Keratinocyte (primary cell): Measurements from ENCODE around the gene HDAC10. TPM values are rescaled to one million over a fixed set of nuclear protein-coding genes. Genes with fewer than 3 reads are reported as not detected.

Experiments
- DNase-seq: peaks from one replicate; pipeline ENCODE4 v3.0.0-alpha.2; 2011; ENCODE audit warnings: low read depth, missing footprints, low spot score
- FAIRE-seq: peaks from 2 replicates; lab custom pipeline; 2011; peaks lifted over from hg19 to GRCh38; lab: Jason Lieb, UNC
- H2AFZ ChIP-seq: 2 replicates; pipeline ENCODE4 v1.6.0; 2012; ENCODE audit warnings: low read length, control low read depth, inconsistent platforms; ENCODE audit not compliant: control insufficient read depth
- H3K27ac ChIP-seq: 2 replicates; pipeline ENCODE4 v1.5.1; 2011; ENCODE audit warnings: low read length; ENCODE audit not compliant: control insufficient read depth, insufficient read depth
- H3K27me3 ChIP-seq: 3 replicates; pipeline ENCODE4 v1.6.0; 2011; ENCODE audit warnings: low read length; ENCODE audit not compliant: control insufficient read depth, insufficient read depth; ENCODE audit errors: extremely low read depth
- H3K36me3 ChIP-seq, 2 experiments: 2 replicates in 1 of 2; 3 replicates in 1 of 2; pipeline ENCODE4 v1.5.1; 2011; ENCODE audit warnings: low read length in 2 of 2, mild to moderate bottlenecking in 1 of 2; ENCODE audit not compliant: control insufficient read depth in 2 of 2, insufficient read depth in 2 of 2; ENCODE audit errors: extremely low read depth in 1 of 2
- H3K4me1 ChIP-seq: 3 replicates; pipeline ENCODE4 v1.5.1; 2011; ENCODE audit warnings: low read length; ENCODE audit not compliant: control insufficient read depth, insufficient read depth; ENCODE audit errors: extremely low read depth
- H3K4me2 ChIP-seq: 3 replicates; pipeline ENCODE4 v1.6.0; 2011; ENCODE audit warnings: low read depth, low read length; ENCODE audit not compliant: control insufficient read depth, insufficient read depth; ENCODE audit errors: extremely low read depth
- H3K4me3 ChIP-seq, 3 experiments: fragments of 200-600 bp in 1 of 3; sonication (generic) in 1 of 3; 2 replicates in 2 of 3; 3 replicates in 1 of 3; pipeline ENCODE4 v1.5.1; 2011 to 2016; ENCODE audit warnings: low read length in 3 of 3, mild to moderate bottlenecking in 3 of 3, control low read depth in 2 of 3, inconsistent platforms in 1 of 3, low read depth in 1 of 3, mixed read lengths in 1 of 3, mixed run types in 1 of 3, moderate library complexity in 1 of 3; ENCODE audit not compliant: control insufficient read depth in 2 of 3, insufficient read depth in 2 of 3; ENCODE audit errors: extremely low read depth in 1 of 3
- H3K79me2 ChIP-seq: 2 replicates; pipeline ENCODE4 v1.6.0; 2012; ENCODE audit warnings: low read length; ENCODE audit not compliant: control insufficient read depth, insufficient read depth
- H3K9ac ChIP-seq: 3 replicates; pipeline ENCODE4 v1.6.0; 2011; ENCODE audit warnings: low read length; ENCODE audit not compliant: control insufficient read depth, insufficient read depth; ENCODE audit errors: extremely low read depth
- H3K9me1 ChIP-seq: 3 replicates; pipeline ENCODE4 v1.6.0; 2011; ENCODE audit warnings: low read length; ENCODE audit not compliant: control insufficient read depth, insufficient read depth; ENCODE audit errors: extremely low read depth
- H3K9me3 ChIP-seq: 2 replicates; pipeline ENCODE4 v1.5.1; 2012; ENCODE audit warnings: low read depth, low read length; ENCODE audit not compliant: control insufficient read depth
- H4K20me1 ChIP-seq: 3 replicates; pipeline ENCODE4 v1.6.0; 2011; ENCODE audit warnings: low read length; ENCODE audit not compliant: control insufficient read depth, insufficient read depth; ENCODE audit errors: extremely low read depth
- EZH2 ChIP-seq: IDR thresholded peaks from one replicate; pipeline ENCODE4 v1.6.1; 2012; ENCODE audit warnings: inconsistent platforms, mild to moderate bottlenecking, low read length, moderate library complexity
- dilution Hi-C: fragments of 300-500 bp; cut with MboI; formaldehyde crosslinking; loops from one replicate; pipeline ENCODE4 v1.7.0; 2020; ENCODE audit warnings: low sequenced_read_pairs; ENCODE audit not compliant: extremely low pct_ligation_motif_present
- polyA plus RNA-seq, 5 experiments: library from polyadenylated mRNA; depleted of rRNA in 3 of 5; stranded (reverse) in 3 of 5; stranded (forward) in 1 of 5; unstranded in 1 of 5; fragments of >200 nt; gene quantifications; 1 replicate in 1 of 5; 2 replicates in 3 of 5; 3 replicates in 1 of 5; pipeline versions ENCODE4 v1.2.1 to v1.2.3, GENCODE V29; 2011 to 2012; ENCODE audit warnings: missing spikeins in 2 of 5, low read depth in 1 of 5, low replicate concordance in 1 of 5
- TF ChIP-seq, protein P1 (sequence below), 3 experiments: IDR thresholded peaks in 1 of 3; conservative IDR thresholded peaks in 1 of 3; optimal IDR thresholded peaks in 1 of 3; 2 replicates in 2 of 3; 3 replicates in 1 of 3; pipeline versions ENCODE3 to v1.5.1; 2011; ENCODE audit warnings: low read length in 3 of 3, mild to moderate bottlenecking in 3 of 3, moderate library complexity in 2 of 3, control low read depth in 1 of 3, inconsistent platforms in 1 of 3; ENCODE audit not compliant: insufficient read depth in 2 of 3; ENCODE audit errors: extremely low read depth in 1 of 3

Gene HDAC10
- polyA plus RNA-seq, 1 donor (not counting 4 experiments of a cell fraction or from before 2014, with no cell fraction given): 4.7 TPM

DNA sequence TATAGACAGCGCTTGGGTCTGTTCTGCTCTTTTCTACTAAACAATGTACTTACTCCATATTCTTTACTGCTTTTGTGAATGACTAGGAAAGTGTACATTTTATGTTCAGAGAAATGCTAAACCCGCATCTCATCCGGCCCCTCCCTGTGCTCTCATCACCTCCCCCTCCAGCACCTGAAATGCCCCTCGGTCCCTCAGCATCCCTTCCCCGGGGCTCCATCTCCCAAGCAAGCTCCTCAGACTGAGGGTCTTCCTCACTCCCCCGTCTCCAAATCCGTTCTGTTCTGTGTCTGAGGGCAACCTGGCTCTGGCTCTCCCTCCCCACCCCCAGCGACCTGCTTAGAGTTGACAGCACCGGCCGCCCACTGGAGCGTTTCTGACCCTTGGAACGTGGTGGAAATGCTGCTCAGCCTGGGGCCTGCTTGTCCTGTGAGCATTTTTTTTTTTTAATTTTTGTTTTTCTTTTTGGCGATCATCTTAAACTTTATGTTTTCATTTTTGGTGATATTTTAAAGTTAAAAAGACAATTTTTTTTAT, 48.9 kb downstream of the HDAC10 start:
- Histone ChIP-seq H3K4me3 (peak overlapping the region; percentile 54 to 87 (median 75)), H3K9me3 (no peaks in the 10 kb centered on the region), H3K27ac (peak overlapping the region; percentile 40), H3K9ac (peak overlapping the region; percentile 75), H2AFZ (no peak overlapping the region), H3K9me1 (peaks cover 2% of the 10 kb centered on the region), H3K27me3 (no peaks in the 10 kb centered on the region), H3K4me1 (peaks cover 11% of the 10 kb centered on the region), H3K4me2 (peak overlapping the region; percentile 85), H4K20me1 (no peaks in the 10 kb centered on the region), H3K36me3 (peaks cover 12 to 22% of the 10 kb centered on the region in 2 experiments), H3K79me2 (peaks cover 17% of the 10 kb centered on the region)
- dilution Hi-C loops: no loop called here
- DNase-seq: no peak
- TF ChIP-seq, protein P1, sequence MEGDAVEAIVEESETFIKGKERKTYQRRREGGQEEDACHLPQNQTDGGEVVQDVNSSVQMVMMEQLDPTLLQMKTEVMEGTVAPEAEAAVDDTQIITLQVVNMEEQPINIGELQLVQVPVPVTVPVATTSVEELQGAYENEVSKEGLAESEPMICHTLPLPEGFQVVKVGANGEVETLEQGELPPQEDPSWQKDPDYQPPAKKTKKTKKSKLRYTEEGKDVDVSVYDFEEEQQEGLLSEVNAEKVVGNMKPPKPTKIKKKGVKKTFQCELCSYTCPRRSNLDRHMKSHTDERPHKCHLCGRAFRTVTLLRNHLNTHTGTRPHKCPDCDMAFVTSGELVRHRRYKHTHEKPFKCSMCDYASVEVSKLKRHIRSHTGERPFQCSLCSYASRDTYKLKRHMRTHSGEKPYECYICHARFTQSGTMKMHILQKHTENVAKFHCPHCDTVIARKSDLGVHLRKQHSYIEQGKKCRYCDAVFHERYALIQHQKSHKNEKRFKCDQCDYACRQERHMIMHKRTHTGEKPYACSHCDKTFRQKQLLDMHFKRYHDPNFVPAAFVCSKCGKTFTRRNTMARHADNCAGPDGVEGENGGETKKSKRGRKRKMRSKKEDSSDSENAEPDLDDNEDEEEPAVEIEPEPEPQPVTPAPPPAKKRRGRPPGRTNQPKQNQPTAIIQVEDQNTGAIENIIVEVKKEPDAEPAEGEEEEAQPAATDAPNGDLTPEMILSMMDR (optimal IDR thresholded peaks at IDR 0.05 in 1 of 3, IDR thresholded peaks at IDR 0.05 in 1 of 3, conservative IDR thresholded peaks at IDR 0.05 in 1 of 3; ENCODE audit: extremely low read depth in 1 of 3, insufficient read depth in 2 of 3, low read length in 3 of 3): no peak
- TF ChIP-seq EZH2: no peak
- no peak for FAIRE-seq

DNA sequence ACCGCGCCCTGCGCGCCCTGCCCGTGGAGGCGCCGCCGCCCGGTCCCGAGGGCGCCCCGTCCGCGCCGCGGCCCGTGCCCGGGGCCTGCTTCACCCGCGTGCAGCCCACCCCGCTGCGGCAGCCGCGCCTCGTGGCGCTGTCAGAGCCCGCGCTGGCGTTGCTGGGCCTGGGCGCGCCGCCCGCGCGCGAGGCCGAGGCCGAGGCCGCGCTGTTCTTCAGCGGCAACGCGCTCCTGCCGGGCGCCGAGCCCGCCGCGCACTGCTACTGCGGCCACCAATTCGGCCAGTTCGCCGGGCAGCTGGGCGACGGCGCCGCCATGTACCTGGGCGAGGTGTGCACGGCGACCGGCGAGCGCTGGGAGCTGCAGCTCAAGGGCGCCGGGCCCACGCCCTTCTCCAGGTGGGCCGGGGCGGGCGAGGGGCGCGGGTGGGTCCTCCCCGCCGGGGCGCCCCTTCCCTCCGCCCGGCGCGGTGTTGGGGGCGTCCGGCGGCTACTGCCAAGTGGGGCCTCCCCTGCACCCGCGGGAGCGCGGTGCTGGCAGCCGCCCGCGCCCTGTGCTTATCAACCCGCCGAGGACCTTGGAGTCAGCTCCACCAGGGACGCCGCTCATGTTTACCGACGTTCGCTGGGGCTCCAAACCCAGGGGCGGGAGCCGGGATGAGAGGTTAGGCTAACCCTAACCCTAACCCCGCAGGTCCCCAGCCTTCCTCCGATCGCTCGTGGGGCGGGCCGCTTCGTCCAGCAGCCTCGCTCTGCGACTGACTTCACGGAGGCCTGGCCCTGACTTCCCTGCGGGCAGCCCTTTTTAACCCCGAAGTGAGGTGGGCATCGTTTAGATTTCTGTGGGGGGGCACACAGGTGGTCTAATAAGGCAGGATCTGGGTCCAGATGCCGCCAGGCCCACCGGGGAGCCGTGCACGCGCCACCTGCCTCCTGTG, 49.6 kb downstream of the HDAC10 start:
- Histone ChIP-seq H3K36me3 (peaks cover 12 to 28% of the 10 kb centered on the region in 2 experiments), H3K9ac (peak overlapping the region; percentile 75), H2AFZ (no peak overlapping the region), H3K9me1 (peaks cover 2% of the 10 kb centered on the region), H3K4me1 (peaks cover 11% of the 10 kb centered on the region), H3K9me3 (no peaks in the 10 kb centered on the region), H3K27ac (peak overlapping the region; percentile 40), H3K4me3 (peak overlapping the region; percentile 54 to 87 (median 75)), H3K79me2 (peaks cover 17% of the 10 kb centered on the region), H3K4me2 (peak overlapping the region; percentile 85), H3K27me3 (no peaks in the 10 kb centered on the region), H4K20me1 (no peaks in the 10 kb centered on the region)
- FAIRE-seq (no peak), DNase-seq (no peak)
- TF ChIP-seq EZH2: no peak
- TF ChIP-seq, protein P1 (optimal IDR thresholded peaks at IDR 0.05 in 1 of 3, IDR thresholded peaks at IDR 0.05 in 1 of 3, conservative IDR thresholded peaks at IDR 0.05 in 1 of 3; ENCODE audit: extremely low read depth in 1 of 3, insufficient read depth in 2 of 3, low read length in 3 of 3): no peak
- dilution Hi-C loops: no loop called here
